ENCODE results near the gene ACSL5. TPM values are rescaled to one million over a fixed set of nuclear protein-coding genes. Genes with fewer than 3 reads are reported as not detected.

ACSL5 gene
- total RNA-seq, 1 donor from 2014 or later = not detected

DNA sequence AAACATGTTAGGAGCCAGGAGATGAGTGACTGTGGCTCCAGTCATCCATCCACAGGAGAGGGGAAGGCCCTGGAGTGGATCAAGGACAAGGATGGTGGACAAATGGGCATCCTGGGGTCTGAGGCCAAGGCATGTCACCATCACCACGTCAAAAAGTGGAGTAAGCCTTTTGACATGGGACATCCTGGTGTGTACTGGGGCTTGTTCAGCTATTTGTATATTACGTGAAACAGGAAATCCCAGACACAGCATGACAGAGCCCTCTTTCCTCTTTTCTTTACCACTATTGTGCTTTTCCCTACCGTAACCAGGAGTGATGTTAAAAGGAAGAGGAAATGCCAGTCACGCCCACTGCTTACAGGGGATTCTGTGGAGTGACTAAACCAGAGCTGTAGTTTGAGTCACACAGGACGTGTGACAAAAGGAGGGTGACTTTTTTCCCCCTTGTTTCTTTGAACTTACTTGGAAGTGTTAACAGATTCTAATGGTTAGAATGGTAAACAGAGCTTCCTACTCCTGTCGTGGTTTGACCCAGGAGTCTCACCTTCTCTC, 15.4 kb downstream of the ACSL5 start:
- TF ChIP-seq, protein P1, sequence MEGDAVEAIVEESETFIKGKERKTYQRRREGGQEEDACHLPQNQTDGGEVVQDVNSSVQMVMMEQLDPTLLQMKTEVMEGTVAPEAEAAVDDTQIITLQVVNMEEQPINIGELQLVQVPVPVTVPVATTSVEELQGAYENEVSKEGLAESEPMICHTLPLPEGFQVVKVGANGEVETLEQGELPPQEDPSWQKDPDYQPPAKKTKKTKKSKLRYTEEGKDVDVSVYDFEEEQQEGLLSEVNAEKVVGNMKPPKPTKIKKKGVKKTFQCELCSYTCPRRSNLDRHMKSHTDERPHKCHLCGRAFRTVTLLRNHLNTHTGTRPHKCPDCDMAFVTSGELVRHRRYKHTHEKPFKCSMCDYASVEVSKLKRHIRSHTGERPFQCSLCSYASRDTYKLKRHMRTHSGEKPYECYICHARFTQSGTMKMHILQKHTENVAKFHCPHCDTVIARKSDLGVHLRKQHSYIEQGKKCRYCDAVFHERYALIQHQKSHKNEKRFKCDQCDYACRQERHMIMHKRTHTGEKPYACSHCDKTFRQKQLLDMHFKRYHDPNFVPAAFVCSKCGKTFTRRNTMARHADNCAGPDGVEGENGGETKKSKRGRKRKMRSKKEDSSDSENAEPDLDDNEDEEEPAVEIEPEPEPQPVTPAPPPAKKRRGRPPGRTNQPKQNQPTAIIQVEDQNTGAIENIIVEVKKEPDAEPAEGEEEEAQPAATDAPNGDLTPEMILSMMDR (IDR thresholded peaks at IDR 0.05; ENCODE audit: unreplicated experiment) = no peak
- Mint-ChIP-seq H3K27ac (no peak overlapping the region), H3K9me3 (no peaks in the 10 kb centered on the region), H3K4me3 (no peak overlapping the region), H3K27me3 (ENCODE audit: low read depth) (peaks cover 10% of the 10 kb centered on the region), H3K4me1 (no peaks in the 10 kb centered on the region), H3K36me3 (no peaks in the 10 kb centered on the region)
- no peak for DNase-seq (ENCODE audit: low spot score in 2 of 2, unreplicated experiment in 2 of 2)

DNA sequence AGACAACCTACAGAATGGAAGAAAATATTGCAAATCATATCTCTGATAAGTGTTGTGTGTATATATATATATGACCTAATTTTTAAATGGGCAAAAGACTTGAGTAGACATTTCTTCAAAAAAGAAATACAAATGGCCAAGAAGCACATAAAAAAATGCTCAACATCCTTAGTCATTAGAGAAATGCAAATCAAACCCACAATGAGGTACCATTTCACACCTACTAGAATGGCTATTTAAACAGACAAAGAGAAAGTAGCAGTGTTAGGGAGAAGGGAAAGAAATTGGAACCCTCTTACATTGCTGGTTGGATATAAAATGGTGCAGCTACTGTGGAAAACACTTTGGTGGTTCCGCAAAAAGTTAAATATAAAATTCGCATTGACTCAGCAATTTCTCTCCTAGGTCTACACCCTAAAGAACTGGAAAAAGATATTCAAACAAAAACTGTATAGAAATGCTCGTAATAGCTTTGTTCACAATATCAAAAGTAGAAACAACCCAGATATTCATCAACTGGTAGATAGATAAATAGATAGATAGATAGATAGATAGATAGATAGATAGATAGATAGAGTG, 16.3 kb downstream of the ACSL5 start:
- Mint-ChIP-seq H3K9me3 (no peaks in the 10 kb centered on the region), H3K27ac (no peak overlapping the region), H3K36me3 (no peaks in the 10 kb centered on the region), H3K27me3 (ENCODE audit: low read depth) (peaks cover 10% of the 10 kb centered on the region), H3K4me3 (no peak overlapping the region), H3K4me1 (no peaks in the 10 kb centered on the region)
- no peak for DNase-seq (ENCODE audit: low spot score in 2 of 2, unreplicated experiment in 2 of 2)
- TF ChIP-seq, protein P1 (IDR thresholded peaks at IDR 0.05; ENCODE audit: unreplicated experiment) = no peak

DNA sequence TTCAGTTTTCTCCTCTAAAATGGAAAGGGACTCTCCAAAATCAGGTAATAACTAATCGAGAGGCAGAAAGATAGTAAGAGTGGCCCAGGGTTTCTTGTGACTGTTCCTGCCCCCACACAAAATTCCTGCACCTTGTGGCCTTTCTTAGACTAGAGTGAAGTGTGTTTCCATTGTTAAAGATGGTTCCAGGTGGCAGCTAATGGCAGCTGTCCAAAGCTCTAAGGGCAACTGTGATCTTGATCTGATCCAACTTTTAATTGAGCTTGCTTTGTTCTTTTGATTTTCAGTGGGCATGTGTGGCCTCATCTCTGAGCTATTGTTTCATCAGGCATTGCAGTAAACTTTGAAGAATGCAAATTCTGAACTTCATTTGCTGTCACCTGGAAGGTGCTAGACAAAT, 19.4 kb downstream of the ACSL5 start:
- no peaks in the 10 kb centered on the region for H3K9me3 Mint-ChIP-seq
- no peak overlapping the region for H3K4me3 Mint-ChIP-seq
- H3K27ac Mint-ChIP-seq = no peak overlapping the region
- peaks cover 10% of the 10 kb centered on the region for H3K27me3 Mint-ChIP-seq (ENCODE audit: low read depth)
- DNase-seq (ENCODE audit: low spot score in 2 of 2, unreplicated experiment in 2 of 2) = no peak
- H3K4me1 Mint-ChIP-seq = no peaks in the 10 kb centered on the region
- TF ChIP-seq, protein P1 (IDR thresholded peaks at IDR 0.05; ENCODE audit: unreplicated experiment) = no peak
- H3K36me3 Mint-ChIP-seq = no peaks in the 10 kb centered on the region

DNA sequence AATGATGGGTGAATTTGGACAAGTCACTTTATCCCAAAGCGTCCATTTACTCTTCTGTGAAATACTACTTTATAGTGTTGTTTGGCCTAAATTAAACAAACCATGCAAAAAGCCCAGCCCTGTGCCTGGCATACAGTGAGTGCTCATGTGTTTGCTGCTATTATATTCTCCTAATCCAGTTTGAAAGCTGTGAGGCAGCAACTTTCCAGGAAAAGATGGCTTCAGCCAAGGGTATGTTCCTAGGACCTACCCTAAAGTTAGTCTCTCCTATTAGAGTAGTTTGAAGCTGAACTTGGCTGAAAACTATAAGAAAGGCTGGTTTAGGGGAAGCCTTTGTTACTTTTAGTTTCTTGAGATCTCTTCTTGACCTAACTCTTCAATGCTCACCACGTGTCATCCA, 19.9 kb downstream of the ACSL5 start:
- H3K4me3 Mint-ChIP-seq = no peak overlapping the region
- no peaks in the 10 kb centered on the region for H3K4me1 Mint-ChIP-seq
- peaks cover 11% of the 10 kb centered on the region for H3K27me3 Mint-ChIP-seq (ENCODE audit: low read depth)
- H3K36me3 Mint-ChIP-seq = no peaks in the 10 kb centered on the region
- no peaks in the 10 kb centered on the region for H3K9me3 Mint-ChIP-seq
- no peak for DNase-seq (ENCODE audit: low spot score in 2 of 2, unreplicated experiment in 2 of 2)
- TF ChIP-seq, protein P1 (IDR thresholded peaks at IDR 0.05; ENCODE audit: unreplicated experiment) = no peak
- H3K27ac Mint-ChIP-seq = no peak overlapping the region

DNA sequence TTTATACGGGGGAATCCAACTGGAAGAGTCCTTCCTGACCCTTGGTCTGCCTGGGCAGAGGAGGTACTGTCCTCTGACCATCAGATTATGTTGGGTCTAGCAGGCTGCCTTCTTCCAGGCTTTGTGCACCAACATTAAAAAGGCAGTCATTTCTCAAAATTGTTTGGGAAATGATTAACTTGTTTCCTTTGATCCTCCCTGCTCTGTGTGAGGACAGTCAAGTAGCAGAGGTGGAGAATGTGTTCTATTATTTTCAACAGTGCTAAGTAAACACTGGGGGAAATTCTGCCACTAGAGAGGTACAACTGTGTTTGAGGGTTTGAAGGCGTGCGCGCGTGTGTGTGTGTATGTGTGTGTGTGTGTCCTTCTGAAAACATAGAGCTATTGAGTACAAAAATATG, 20.6 kb downstream of the ACSL5 start:
- Mint-ChIP-seq H3K27me3 (ENCODE audit: low read depth) (peaks cover 11% of the 10 kb centered on the region), H3K27ac (no peak overlapping the region), H3K4me3 (no peak overlapping the region), H3K36me3 (no peaks in the 10 kb centered on the region), H3K4me1 (no peaks in the 10 kb centered on the region), H3K9me3 (no peaks in the 10 kb centered on the region)
- TF ChIP-seq, protein P1 (IDR thresholded peaks at IDR 0.05; ENCODE audit: unreplicated experiment) = no peak
- no peak for DNase-seq (ENCODE audit: low spot score in 2 of 2, unreplicated experiment in 2 of 2)

Data from mesothelial cell of epicardium (in vitro differentiated cells).